HFFc6 (cell line): ENCODE results near the gene TP53BP1. TPM values are rescaled to one million over a fixed set of nuclear protein-coding genes. Genes with fewer than 3 reads are reported as not detected.
A peak's percentile ranks its signal among the peaks of the same experiment; 100 is the strongest.

Source experiments
- DNase-seq: peaks from one replicate; pipeline ENCODE4 v3.0.0-alpha.2; 2018
- H3K27ac Mint-ChIP-seq: 2 replicates; pipeline ENCODE4 v1.8.0; 2020; ENCODE audit warnings: mild to moderate bottlenecking, mixed read lengths
- H3K27me3 Mint-ChIP-seq: 2 replicates; pipeline ENCODE4 v1.8.0; 2021; ENCODE audit warnings: mild to moderate bottlenecking, moderate library complexity, mixed read lengths; ENCODE audit not compliant: insufficient read depth
- H3K36me3 Mint-ChIP-seq: 2 replicates; pipeline ENCODE4 v1.8.0; 2021; ENCODE audit warnings: low read depth, mixed read lengths
- H3K4me1 Mint-ChIP-seq: 2 replicates; pipeline ENCODE4 v1.8.0; 2020; ENCODE audit warnings: low read depth, mixed read lengths
- H3K4me3 Mint-ChIP-seq: 2 replicates; pipeline ENCODE4 v1.8.0; 2020; ENCODE audit warnings: mild to moderate bottlenecking, moderate library complexity, mixed read lengths
- H3K9me3 Mint-ChIP-seq: 2 replicates; pipeline ENCODE4 v1.8.0; 2020; ENCODE audit warnings: mild to moderate bottlenecking, mixed read lengths
- total RNA-seq, 6 experiments: library from RNA; stranded (reverse); fragmentation: NEBNext Ultra II Directional; extraction: Animal tissue kit (Norgen Biotek cat#: 25700); gene quantifications; 2 replicates in 1 of 6; 3 replicates in 5 of 6; pipeline ENCODE4 v1.2.3, GENCODE V29; 2021
- TF ChIP-seq, protein P1 (sequence below): fragments of 200-600 bp; sonication (generic); IDR thresholded peaks from 2 replicates; pipeline ENCODE4 v1.5.0; 2021; ENCODE audit warnings: antibody characterized with exemption, mild to moderate bottlenecking

Gene TP53BP1
- total RNA-seq, 6 experiments from 2014 or later, result 44.7 to 49.5 (median 46.4) TPM

DNA sequence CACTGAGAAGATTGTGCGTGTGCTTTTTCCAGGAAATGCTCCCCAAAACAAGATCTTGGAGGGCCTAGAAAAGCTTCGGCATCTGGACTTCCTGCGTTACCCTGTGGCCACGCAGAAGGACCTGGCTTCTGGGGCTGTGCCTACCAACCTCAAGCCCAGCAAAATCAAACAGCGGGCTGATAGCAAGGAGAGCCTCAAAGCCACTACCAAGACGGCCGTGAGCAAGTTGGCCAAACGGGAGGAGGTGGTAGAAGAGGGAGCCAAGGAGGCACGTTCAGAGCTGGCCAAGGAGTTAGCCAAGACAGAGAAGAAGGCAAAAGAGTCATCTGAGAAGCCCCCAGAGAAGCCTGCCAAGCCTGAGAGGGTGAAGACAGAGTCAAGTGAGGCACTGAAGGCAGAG, 29.3 kb upstream of the TP53BP1 start:
- no peak for DNase-seq
- TF ChIP-seq, protein P1, sequence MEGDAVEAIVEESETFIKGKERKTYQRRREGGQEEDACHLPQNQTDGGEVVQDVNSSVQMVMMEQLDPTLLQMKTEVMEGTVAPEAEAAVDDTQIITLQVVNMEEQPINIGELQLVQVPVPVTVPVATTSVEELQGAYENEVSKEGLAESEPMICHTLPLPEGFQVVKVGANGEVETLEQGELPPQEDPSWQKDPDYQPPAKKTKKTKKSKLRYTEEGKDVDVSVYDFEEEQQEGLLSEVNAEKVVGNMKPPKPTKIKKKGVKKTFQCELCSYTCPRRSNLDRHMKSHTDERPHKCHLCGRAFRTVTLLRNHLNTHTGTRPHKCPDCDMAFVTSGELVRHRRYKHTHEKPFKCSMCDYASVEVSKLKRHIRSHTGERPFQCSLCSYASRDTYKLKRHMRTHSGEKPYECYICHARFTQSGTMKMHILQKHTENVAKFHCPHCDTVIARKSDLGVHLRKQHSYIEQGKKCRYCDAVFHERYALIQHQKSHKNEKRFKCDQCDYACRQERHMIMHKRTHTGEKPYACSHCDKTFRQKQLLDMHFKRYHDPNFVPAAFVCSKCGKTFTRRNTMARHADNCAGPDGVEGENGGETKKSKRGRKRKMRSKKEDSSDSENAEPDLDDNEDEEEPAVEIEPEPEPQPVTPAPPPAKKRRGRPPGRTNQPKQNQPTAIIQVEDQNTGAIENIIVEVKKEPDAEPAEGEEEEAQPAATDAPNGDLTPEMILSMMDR, result no peak
- H3K36me3 Mint-ChIP-seq, result peaks cover 49% of the 10 kb centered on the region

DNA sequence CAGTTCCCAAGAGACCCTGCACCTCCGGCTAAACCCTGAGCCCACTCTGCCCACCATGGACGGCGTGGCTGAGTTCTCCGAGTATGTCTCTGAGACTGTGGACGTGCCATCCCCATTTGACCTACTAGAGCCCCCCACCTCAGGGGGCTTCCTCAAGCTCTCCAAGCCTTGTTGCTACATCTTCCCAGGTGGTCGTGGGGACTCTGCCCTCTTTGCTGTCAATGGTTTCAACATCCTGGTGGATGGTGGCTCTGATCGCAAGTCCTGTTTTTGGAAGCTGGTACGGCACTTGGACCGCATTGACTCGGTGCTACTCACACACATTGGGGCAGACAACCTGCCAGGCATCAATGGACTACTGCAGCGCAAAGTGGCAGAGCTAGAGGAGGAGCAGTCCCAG, 28.5 kb upstream of the TP53BP1 start:
- H3K4me3 Mint-ChIP-seq, result no peak overlapping the region
- H3K27me3 Mint-ChIP-seq, result no peaks in the 10 kb centered on the region; the same call in 1 of the 2 replicates
- H3K36me3 Mint-ChIP-seq, result peaks cover 47% of the 10 kb centered on the region
- DNase-seq, result no peak
- peaks cover 39% of the 10 kb centered on the region for H3K4me1 Mint-ChIP-seq
- TF ChIP-seq, protein P1, result no peak
- H3K9me3 Mint-ChIP-seq, result no peaks in the 10 kb centered on the region
- H3K27ac Mint-ChIP-seq, result no peak overlapping the region

More for the DNA sequence above, 29.3 kb upstream of the TP53BP1 start:
- Mint-ChIP-seq H3K4me1 (peaks cover 34% of the 10 kb centered on the region), H3K27ac (no peak overlapping the region), H3K9me3 (no peaks in the 10 kb centered on the region), H3K27me3 (no peaks in the 10 kb centered on the region; the same call in 1 of the 2 replicates), H3K4me3 (no peak overlapping the region)

DNA sequence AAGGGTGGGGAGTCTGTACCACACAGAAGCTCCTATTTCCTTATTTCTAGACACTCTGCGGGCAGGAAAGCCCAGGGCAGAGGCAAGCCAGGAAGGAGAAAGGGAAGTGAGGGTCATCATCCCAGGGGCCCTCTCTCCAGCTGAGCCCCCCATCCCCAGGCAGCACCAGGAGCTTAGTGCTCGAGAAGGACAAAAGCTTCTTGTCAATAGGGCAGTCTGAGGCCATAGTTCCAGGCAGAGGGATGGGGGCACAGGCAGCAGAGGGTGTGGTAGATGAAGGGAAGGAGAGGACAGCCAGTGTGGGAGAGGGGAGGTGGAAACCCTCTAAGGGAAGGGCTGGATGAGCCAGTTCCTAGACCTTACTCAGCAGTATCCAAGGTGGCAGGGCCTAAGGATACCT, 27.2 kb upstream of the TP53BP1 start:
- Mint-ChIP-seq H3K4me3 (peak overlapping the region; percentile 99; the same call in 1 of the 2 replicates), H3K9me3 (no peaks in the 10 kb centered on the region), H3K27ac (no peak overlapping the region), H3K27me3 (no peaks in the 10 kb centered on the region; the same call in 1 of the 2 replicates), H3K4me1 (peaks cover 39% of the 10 kb centered on the region), H3K36me3 (peaks cover 34% of the 10 kb centered on the region)
- DNase-seq, result no peak
- TF ChIP-seq, protein P1, result no peak

DNA sequence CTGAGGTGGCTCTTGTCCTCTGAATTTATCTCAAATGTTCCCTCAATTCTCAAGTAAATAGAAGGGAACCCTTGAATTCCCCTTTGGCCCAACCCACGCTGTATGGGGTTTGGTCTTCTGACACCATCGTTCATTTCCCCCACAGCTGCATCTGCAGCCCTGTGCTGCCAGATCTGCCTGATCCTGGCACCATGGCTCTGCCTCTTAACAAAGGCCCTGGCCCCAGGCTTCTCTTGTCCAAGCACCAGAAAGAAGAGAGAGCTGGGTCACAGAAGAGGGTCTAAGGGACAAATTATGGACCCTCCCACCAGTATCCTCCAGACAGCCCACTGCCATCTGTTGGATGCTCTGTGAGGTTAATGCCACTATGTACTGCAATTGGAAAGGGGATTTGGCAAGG, 26.2 kb upstream of the TP53BP1 start:
- DNase-seq, result no peak
- Mint-ChIP-seq H3K27me3 (peaks cover 2% of the 10 kb centered on the region), H3K4me3 (peak overlapping the region; percentile 99), H3K4me1 (peaks cover 46% of the 10 kb centered on the region), H3K27ac (peak overlapping the region; percentile 27; the same call in 1 of the 2 replicates), H3K36me3 (peaks cover 30% of the 10 kb centered on the region), H3K9me3 (no peaks in the 10 kb centered on the region)
- TF ChIP-seq, protein P1, result no peak

DNA sequence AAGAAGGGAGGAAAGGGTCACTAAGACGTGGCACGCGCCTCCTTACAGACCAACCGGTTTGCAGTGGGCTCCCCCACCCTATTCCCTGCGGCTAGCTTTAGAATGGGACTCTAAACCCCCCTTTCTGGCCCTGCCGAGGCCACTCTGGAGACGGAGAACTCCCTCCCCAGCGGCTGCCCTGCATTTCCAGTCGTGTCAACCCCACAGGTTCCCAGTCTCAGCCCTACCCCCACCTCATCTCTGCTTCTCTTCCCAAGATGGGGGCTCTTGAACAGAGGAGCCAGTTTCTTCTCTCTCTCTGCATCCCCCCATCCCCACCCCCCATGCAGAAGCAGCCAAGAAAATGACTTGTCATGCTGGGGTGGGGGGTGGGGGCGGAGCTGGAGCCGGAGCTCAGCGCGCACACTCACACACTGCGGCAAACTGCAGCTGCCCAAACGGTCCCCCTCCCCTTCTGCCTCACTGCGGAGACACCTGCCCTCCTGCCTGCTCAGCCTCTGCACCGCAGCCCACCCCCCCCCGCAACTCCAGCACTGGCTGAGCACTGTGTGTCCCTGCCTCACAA, 25.3 kb upstream of the TP53BP1 start:
- Mint-ChIP-seq H3K27me3 (peaks cover 2% of the 10 kb centered on the region), H3K27ac (peak overlapping the region; percentile 90), H3K4me3 (peak overlapping the region; percentile 99), H3K4me1 (peaks cover 56% of the 10 kb centered on the region), H3K36me3 (peaks cover 28% of the 10 kb centered on the region), H3K9me3 (no peaks in the 10 kb centered on the region)
- TF ChIP-seq, protein P1, result no peak
- DNase-seq, result no peak
